Lung (tissue), 12 donors: ENCODE data around the gene PHLDB2. TPM values are rescaled to one million over a fixed set of nuclear protein-coding genes. Genes with fewer than 3 reads are reported as not detected.

ENCODE experiments used
- ATAC-seq: fragments of 200-7000 bp; cut with Tn5 transposase; one replicate; pipeline ENCODE4 v1.9.1; 2020; ENCODE audit warnings: moderate number of reproducible peaks; ENCODE audit not compliant: insufficient read depth, low FRiP score
- DNase-seq, 3 donors: peaks; one replicate each; pipeline ENCODE4 v3.0.0-alpha.2; 2013 to 2017
- H3K27ac ChIP-seq, 2 donors: one replicate each; pipeline ENCODE4 v1.5.1; 2013; ENCODE audit warnings: mild to moderate bottlenecking in 2 of 2, moderate library complexity in 2 of 2, control low read depth in 1 of 2, inconsistent platforms in 1 of 2, low read depth in 1 of 2, low read length in 1 of 2
- H3K27me3 ChIP-seq, 3 donors: one replicate each; pipeline ENCODE4 v1.5.1; 2013; ENCODE audit warnings: low read length in 2 of 3; ENCODE audit not compliant: control insufficient read depth in 3 of 3, insufficient read depth in 3 of 3
- H3K36me3 ChIP-seq, 4 donors: one replicate each; pipeline ENCODE4 v1.5.1; 2013; ENCODE audit warnings: low read length in 4 of 4, mild to moderate bottlenecking in 1 of 4, moderate library complexity in 1 of 4; ENCODE audit not compliant: control insufficient read depth in 4 of 4, insufficient read depth in 4 of 4
- H3K4me1 ChIP-seq, 5 donors: one replicate each; pipeline ENCODE4 v1.5.1; 2013; ENCODE audit warnings: low read length in 5 of 5, mild to moderate bottlenecking in 2 of 5, moderate library complexity in 1 of 5; ENCODE audit not compliant: control insufficient read depth in 5 of 5, insufficient read depth in 5 of 5
- H3K4me3 ChIP-seq: one replicate; pipeline ENCODE4 v1.5.1; 2013; ENCODE audit warnings: mild to moderate bottlenecking, control low read depth, moderate library complexity
- H3K9ac ChIP-seq, 2 donors: one replicate each; pipeline ENCODE4 v1.5.1; 2013; ENCODE audit warnings: low read length in 2 of 2, control low read depth in 1 of 2; ENCODE audit not compliant: insufficient read depth in 1 of 2
- H3K9me3 ChIP-seq, 4 donors: one replicate each; pipeline ENCODE4 v1.5.1; 2013; ENCODE audit warnings: low read length in 3 of 4, mild to moderate bottlenecking in 1 of 4, moderate library complexity in 1 of 4; ENCODE audit not compliant: control insufficient read depth in 4 of 4, insufficient read depth in 3 of 4
- WGBS, 2 donors: extraction: QIAGEN DNeasy Blood & Tissue Kit; methylation state at CpG; one replicate each; pipeline ENCODE4 v1.1.7; 2013; 5-methylcytosine and 5-hydroxymethylcytosine counted together
- polyA plus RNA-seq, 2 donors: library from polyadenylated mRNA; stranded (reverse); fragments of 200-250 nt; gene quantifications; one replicate each; pipeline ENCODE4 v1.2.1, GENCODE V29; 2013
- total RNA-seq, 2 donors: library from RNA; depleted of rRNA in 1 of 2; stranded (reverse); fragments of >200 nt in 1 of 2; gene quantifications; one replicate each; pipeline ENCODE4 v1.2.1, GENCODE V29; 2014 to 2021
- TF ChIP-seq, protein P1 (sequence below): IDR thresholded peaks from 2 replicates; pipeline ENCODE4 v1.5.1; 2012; ENCODE audit warnings: mild to moderate bottlenecking; ENCODE audit errors: control extremely low read depth, extremely low read depth
- donor health status: control.
- donor health status: control.
- donor health status: Bipolar disorder and iron deficiency.
- donor health status: healthy.
- donor health status: DM: yes; HTN: yes; CAD: no.

The PHLDB2 gene
- total and polyA plus RNA-seq, 4 donors = 14.4 to 58.1 (median 26.7) TPM

DNA sequence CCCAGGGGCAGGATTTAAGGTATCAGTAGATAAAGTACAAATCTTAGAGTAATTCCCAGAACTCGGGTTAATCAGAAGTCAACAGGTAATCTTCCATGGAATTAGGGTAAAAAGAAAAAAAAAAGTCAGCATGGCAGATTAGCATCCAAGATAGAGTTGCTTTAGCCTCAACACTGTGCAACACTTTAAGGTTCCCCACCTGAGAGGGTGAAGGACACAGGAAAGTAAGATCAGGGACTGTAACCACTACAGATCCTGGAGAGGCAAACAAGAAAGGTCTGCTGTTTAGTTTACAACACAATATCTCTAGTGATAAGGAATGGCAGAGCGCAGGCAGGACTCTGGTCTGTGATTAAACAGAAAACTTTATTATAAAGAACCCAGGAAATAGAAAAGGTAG lies 4.1 kb upstream of the PHLDB2 start:
- no peak overlapping the region for H3K27ac ChIP-seq
- H3K4me1 ChIP-seq = peaks cover 0 to 15% (median 2%) of the 10 kb centered on the region in 5 donors
- no peaks in the 10 kb centered on the region for H3K36me3 ChIP-seq
- H3K27me3 ChIP-seq = no peaks in the 10 kb centered on the region
- TF ChIP-seq, protein P1, sequence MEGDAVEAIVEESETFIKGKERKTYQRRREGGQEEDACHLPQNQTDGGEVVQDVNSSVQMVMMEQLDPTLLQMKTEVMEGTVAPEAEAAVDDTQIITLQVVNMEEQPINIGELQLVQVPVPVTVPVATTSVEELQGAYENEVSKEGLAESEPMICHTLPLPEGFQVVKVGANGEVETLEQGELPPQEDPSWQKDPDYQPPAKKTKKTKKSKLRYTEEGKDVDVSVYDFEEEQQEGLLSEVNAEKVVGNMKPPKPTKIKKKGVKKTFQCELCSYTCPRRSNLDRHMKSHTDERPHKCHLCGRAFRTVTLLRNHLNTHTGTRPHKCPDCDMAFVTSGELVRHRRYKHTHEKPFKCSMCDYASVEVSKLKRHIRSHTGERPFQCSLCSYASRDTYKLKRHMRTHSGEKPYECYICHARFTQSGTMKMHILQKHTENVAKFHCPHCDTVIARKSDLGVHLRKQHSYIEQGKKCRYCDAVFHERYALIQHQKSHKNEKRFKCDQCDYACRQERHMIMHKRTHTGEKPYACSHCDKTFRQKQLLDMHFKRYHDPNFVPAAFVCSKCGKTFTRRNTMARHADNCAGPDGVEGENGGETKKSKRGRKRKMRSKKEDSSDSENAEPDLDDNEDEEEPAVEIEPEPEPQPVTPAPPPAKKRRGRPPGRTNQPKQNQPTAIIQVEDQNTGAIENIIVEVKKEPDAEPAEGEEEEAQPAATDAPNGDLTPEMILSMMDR = no peak
- H3K9me3 ChIP-seq = no peaks in the 10 kb centered on the region
- no peak for DNase-seq
- H3K4me3 ChIP-seq = no peak overlapping the region
- WGBS, 2 donors = 79 to 86% methylated on average over 2 of the region's 2 CpGs
- ATAC-seq = no peak
- H3K9ac ChIP-seq = no peak overlapping the region

DNA sequence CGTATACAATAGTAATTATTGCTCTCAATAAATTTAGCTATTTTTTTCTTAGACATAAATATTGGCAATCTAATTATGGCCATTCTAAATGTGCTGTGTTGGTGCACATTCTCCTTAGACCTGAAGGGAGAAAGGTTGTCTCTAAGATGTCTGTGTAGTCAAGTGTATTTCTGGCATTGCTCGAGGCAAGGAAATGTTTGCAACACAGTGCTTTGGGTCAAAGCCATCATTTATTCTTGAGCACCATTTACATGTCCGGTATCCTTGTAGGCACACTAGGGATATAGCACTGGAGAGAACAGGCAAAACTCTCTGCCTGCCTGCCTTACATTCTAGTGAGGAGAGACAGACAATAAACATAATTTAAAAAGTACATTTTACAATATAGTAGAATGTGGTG lies 2.6 kb upstream of the PHLDB2 start:
- DNase-seq (no peak), ATAC-seq (no peak)
- Histone ChIP-seq H3K36me3 (no peaks in the 10 kb centered on the region), H3K4me3 (no peak overlapping the region), H3K9me3 (no peaks in the 10 kb centered on the region), H3K9ac (no peak overlapping the region), H3K27ac (no peak overlapping the region), H3K4me1 (peaks cover 1 to 12% (median 3%) of the 10 kb centered on the region in 5 donors), H3K27me3 (no peaks in the 10 kb centered on the region)
- 78 to 89% methylated on average over 3 of the region's 3 CpGs for WGBS, 2 donors
- TF ChIP-seq, protein P1 = no peak

- H3K9me3 ChIP-seq = no peaks in the 10 kb centered on the region
- no peaks in the 10 kb centered on the region for H3K27me3 ChIP-seq
- DNase-seq (no peak), ATAC-seq (no peak)
- no peak overlapping the region for H3K9ac ChIP-seq
- TF ChIP-seq, protein P1 = no peak
- 75 to 76% methylated on average over 6 of the region's 6 CpGs for WGBS, 2 donors
- peaks cover 5 to 14% (median 7%) of the 10 kb centered on the region in 5 donors for H3K4me1 ChIP-seq
- no peaks in the 10 kb centered on the region for H3K36me3 ChIP-seq
- no peak overlapping the region for H3K4me3 ChIP-seq
- H3K27ac ChIP-seq = no peak overlapping the region
Measured at GRCh38 chr3:111857474-111857873, 1.6 kb upstream of the PHLDB2 start.

GRCh38 chr3:111858642-111859041 lies 423 bp upstream of the PHLDB2 start:
- ATAC-seq (no peak), DNase-seq (no peak)
- no peaks in the 10 kb centered on the region for H3K36me3 ChIP-seq
- no peaks in the 10 kb centered on the region for H3K27me3 ChIP-seq
- peaks cover 5 to 14% (median 6%) of the 10 kb centered on the region in 5 donors for H3K4me1 ChIP-seq
- no peak overlapping the region for H3K4me3 ChIP-seq
- TF ChIP-seq, protein P1 = no peak
- 53 to 55% methylated on average over 10 of the region's 10 CpGs for WGBS, 2 donors
- H3K9ac ChIP-seq = peak overlapping the region; percentile 65 to 89
- no peaks in the 10 kb centered on the region for H3K9me3 ChIP-seq
- H3K27ac ChIP-seq = peak overlapping the region; percentile 84 to 97
